MM.1S (cell line): ENCODE results near the gene LITAF.

Experiments
- CTCF ChIP-seq: fragments of 300-600 bp; sonication (generic); IDR thresholded peaks from 2 replicates; pipeline ENCODE4 v1.5.1; 2016; ENCODE audit warnings: antibody characterized with exemption, low read length, mixed read lengths
- EZH2 ChIP-seq: fragments of 300-600 bp; sonication (generic); optimal IDR thresholded peaks from 2 replicates; pipeline ENCODE3; 2017; ENCODE audit warnings: low read depth, mild to moderate bottlenecking, antibody characterized with exemption, low read length, mixed read lengths
- EZH2phosphoT487 ChIP-seq: fragments of 300-600 bp; sonication (generic); IDR thresholded peaks from 2 replicates; pipeline ENCODE4 v1.6.1; 2018; ENCODE audit warnings: antibody characterized with exemption, low read length

DNA sequence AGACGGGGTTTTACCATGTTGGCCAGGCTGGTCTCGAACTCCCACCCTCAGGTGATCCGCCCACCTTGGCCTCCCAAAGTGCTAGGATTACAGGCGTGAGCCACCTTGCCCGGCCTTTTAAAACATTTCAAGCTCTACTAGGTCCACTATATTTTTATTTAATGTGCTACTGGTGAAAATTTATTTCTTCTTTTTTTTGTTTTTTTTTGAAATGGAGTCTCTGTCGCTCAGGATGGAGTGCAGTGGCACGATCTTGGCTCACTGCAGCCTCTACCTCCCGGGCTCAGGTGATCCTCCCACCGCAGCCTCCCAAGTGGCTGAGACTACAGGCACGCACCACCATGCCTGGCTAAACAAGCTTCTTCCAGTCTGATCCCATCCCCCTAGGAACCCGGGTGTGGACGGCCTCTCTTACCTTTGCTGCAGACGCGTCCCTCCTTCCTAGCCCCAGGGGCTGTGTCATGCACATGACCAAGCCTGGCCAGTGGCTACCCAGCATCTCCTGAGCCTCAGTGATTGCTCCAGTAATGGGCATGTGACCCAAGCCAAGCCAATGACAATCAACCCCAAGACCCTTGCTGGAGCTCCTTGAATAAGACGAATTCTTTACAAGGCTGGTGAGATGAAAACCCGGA is 40.1 kb upstream of the LITAF start:
- no peak for TF ChIP-seq EZH2phosphoT487
- TF ChIP-seq CTCF: no peak
- no peak for TF ChIP-seq EZH2
